Left renal pelvis (tissue), 4 donors: Measurements from ENCODE around the gene WRAP73. TPM values are rescaled to one million over a fixed set of nuclear protein-coding genes. Genes with fewer than 3 reads are reported as not detected.
"Not testable (repeated sequence)": the region's sequence is repeated elsewhere in the genome, so short reads cannot be mapped to it uniquely, and the experiment has no call there.

ENCODE experiments used
- DNase-seq, 4 donors: peaks; one replicate each; pipeline ENCODE4 v3.0.0-alpha.2; 2013; ENCODE audit warnings: low read depth in 4 of 4, low spot score in 3 of 4
- polyA plus RNA-seq, 4 donors: library from polyadenylated mRNA; unstranded; fragments of 120-200 nt; gene quantifications; one replicate each; pipeline ENCODE4 v1.2.1, GENCODE V29; 2013; ENCODE audit not compliant: insufficient read length in 4 of 4

The WRAP73 gene
- polyA plus RNA-seq, 4 donors = 13.2 to 23.2 (median 18.1) TPM

DNA sequence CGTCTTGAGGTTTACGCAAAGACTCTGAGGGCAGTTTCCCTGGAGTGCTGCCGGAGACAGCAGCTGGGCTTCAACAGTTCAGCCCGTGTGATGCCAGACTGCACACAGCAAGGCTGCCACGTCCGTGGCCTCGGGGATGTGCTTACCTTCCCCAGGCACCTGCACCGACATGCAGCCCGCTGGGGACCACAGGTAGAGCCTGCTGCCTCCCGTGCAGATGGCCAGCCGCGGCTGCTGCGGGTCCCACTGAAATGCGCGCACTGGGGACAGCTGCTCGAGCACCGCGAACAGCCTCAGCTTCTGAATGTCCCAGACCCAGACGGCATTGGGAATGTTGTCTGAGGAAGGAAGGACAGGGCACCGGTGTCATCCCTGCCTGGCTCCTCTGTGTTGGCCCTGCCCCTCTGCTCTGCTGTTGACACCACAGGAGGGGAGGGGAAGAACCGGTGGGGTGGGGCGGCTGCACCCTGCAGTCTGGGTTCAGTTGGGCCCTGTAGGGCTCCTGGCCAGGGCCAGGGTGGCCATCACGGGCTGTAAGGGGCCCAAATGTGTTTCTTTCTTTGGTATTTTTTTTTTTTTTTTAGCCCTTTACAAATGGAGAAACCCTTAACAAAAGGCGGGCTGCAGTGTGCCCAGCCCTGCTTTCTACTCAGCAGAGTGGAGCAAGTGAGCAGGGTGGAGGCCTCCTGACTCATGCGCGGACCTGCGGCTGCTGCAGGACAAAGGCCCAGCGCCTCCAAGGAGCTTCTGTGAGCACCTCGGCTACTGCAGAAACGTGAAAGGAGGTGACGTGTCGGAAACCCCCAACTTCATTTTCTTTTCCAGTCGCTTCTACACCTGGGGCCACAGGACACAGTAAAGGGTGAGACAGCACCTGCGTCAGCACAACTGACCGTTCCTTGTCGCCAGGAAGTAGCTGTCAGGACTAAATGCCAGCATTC, 18.3 kb downstream of the WRAP73 start:
- no peak for DNase-seq

DNA sequence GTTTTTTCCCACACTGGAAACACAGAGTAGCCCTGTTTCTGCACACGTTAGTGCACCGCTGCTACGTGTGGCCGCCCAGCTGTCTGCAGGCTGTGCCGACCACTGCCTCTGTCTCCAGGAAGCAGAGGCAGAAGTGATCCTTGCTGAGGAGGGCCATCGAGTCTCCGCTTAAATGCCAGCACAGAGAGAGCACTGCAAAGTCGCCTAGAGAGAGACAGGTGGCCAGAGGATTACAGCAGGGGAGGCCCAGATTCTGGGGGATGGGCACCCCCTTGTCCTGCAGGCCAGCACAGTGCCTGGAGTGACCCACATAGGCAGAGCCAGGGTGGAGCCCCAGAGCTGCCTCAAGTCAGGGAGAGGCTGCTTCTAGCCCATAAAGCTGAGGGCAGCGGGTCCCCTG, 19.0 kb downstream of the WRAP73 start:
- no peak for DNase-seq

DNA sequence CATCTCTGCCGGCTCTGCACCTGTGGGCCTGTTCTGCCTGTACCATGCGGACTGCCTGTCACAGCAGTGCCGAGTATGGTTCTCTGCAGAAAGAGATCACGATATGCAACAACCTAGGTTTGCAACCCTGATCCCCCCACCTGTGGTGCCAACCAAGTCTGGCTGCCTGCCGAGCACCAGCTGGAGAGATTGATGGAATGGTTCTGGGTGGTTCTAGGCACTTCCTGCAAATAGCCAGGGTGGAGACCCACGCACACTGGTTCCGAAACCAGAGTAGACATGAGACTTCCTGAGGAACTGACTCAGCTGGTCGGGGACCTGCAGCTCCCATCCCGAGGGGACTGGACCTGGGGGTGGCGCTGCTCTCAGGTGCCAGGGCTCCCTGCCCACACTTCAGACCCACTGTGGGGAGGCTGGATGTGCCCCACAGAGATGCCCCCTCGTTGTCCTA, 19.7 kb downstream of the WRAP73 start:
- DNase-seq = no peak

DNA sequence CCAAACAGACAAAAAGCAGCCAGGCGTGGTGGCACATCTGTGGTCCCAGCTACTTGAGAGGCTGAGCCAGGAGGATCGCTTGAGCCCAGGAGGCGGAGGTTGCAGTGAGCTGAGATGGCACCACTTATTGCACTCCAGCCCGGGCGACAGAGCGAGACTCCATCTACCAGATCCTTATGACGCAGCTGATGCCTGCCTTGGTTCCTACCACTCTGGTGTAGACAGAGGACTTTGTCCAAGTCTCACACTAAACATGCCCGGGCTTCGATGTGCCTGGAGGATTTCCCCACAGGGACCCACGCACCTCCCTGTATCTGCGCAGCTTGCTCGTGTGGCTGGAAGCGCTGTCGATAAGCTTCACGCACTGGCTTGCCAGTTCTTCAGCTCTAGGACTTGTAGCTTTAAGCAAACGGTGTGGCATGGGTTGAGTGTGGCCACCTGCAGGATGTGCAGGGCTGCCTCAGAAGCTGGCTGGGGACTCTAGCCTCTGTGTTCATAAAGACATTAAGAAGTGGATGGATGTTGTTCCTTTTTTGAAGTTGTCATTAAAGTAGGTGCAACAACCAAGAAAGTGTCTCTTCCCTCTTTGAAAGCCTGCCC, 20.2 kb downstream of the WRAP73 start:
- DNase-seq = no peak

DNA sequence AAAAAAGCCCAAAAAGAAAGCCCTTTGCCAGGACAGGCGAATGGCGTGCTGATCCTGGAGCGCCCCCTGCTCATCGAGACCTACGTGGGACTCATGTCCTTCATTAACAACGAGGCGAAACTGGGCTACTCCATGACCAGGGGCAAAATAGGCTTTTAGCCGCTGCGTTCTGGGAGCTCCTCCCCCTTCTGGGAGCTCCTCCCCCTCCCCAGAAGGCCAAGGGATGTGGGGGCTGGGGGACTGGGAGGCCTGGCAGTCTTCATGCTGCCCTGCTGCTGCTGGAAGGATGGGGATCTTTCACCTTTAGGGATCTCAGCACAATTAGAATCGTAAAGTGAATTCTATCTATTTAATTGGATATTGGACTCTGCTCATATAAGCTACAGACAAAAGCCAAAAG, 21.5 kb downstream of the WRAP73 start:
- DNase-seq = no peak

DNA sequence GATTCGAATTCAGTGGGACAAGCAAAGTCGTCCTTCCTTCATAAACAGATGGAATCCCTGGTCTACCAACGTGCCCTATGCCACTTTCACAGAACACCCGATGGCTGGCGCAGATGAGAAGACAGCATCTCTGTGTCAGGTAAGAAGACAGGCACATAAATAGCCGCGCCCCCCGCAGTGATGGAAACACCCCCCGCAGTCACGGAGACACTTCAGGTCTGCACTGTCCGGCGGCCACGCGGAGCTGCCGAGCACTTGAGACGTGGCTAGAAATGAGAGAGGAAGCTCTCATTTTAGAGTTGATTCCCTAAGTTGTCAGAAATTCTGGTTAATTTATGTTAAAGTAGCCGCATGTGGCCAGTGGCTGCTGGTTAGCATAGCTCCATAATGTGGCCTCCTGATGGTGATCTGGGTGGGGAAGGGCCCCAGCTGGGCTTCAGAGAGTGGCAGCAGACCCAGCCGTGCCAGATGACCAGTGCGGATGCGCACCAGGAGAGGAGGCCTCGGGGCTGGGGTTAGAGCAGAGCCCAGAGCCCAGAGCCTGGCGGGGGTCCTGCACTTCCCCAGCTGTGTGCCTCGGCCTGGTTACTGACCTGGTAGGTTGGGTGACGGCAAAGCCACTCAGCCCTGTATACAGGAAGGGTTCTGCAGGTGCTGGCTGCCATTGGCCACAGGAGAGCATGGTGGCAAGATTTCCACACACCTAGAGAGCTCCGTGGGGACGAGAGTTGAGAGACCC, 22.2 kb downstream of the WRAP73 start:
- no peak for DNase-seq

DNA sequence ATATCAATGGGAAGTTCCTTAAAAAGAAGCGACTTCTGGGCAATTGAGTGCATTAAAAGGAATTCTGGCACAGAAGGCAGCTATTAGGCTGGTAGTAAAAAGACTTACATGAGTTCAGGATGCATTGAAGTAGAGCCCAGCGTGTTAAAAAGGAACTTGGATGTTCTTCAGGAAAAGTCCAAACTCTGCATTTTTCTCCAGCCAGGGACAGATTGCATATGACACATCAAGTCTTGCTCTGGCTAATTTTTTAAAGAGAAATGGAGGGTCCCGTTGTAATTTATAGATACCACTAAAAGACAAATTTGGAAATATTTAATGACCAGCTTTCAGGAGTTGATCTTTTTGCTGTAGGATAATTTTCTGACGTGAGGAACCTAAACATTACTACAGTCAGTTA, 23.9 kb downstream of the WRAP73 start:
- no peak for DNase-seq

DNA sequence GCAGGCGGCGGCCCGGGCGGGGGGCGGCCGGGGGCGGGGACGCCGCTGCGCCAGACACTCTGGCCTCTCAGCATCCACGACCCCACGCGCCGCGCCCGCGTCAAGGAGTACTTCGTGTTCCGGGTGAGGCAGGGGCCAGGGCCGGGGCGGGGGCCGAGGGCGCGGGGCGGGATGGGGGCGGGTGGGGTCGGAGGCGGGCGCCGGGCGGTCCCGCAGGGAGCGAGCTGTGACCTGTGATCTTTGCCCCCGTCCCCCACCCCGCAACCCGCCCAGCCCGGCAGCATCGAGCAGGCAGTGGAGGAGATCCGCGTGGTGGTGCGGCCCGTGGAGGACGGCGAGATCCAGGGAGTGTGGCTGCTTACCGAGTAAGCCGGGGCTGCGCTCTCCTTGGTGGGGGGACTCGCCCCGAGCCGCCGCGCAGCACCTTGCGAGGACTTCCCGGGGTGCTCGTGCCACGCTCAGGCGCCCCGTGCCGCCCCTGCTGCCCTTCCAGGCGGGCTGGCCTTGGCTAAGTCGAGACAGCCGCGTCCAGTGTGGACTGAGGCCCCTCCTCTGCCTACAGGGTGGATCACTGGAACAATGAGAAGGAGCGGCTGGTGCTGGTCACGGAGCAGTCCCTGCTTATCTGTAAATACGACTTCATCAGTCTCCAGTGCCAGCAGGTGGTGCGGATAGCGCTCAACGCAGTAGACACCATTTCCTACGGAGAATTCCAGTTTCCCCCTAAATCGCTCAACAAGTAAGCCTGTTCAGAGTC, 24.6 kb downstream of the WRAP73 start:
- no peak for DNase-seq

DNA sequence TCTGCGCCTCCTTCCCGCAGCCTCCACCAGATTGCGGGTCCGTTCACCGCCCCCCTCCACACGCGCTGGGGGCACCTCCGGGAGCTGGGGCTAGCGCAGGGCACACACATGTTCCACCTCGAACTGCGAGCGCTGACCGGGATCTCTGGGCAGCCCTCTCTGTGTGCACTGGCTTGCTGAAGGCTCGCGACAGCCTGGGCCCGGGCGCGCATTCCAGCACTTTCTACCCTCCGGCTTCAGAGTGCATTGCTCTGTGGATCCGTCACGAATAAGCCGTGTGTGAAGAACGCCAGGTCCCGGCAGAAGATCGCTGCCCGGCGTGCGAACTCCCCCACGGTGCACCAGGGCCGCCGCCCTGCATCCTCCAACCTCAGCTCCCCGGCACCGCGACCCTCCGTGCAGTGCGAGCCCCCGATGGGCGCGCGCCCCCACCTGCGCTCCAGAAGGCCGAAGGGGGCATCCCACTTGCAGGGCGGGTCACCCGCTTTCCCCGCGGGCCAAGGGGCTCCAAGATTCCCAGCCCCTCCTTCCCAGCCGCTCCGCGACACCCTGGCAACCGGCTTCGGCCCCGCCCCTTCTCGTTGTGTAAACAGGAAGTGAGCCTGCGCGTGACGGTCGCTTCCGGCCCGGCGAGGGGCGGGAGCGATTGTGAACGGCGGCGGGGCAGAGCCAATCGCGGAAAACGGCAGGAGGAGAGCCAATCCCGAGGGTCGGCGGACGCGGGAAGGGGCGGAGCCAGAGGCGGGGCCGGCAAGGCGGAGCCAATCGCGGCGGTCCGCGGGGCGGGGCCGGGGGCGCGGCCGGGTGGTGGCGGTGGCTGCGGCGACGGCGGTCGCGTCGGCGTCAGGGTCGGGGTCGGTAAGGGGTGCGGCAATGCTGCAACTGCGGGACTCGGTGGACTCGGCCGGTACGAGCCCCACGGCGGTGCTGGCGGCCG, 25.4 kb downstream of the WRAP73 start, which contains the start of gene TPRG1L:
TPRG1L (plus strand) TSS at position 816 of the 937 bp plus-strand sequence; CDS start at position 874, 58 bp downstream.
- DNase-seq = peak; percentile 88 to 94 (median 92)

DNA sequence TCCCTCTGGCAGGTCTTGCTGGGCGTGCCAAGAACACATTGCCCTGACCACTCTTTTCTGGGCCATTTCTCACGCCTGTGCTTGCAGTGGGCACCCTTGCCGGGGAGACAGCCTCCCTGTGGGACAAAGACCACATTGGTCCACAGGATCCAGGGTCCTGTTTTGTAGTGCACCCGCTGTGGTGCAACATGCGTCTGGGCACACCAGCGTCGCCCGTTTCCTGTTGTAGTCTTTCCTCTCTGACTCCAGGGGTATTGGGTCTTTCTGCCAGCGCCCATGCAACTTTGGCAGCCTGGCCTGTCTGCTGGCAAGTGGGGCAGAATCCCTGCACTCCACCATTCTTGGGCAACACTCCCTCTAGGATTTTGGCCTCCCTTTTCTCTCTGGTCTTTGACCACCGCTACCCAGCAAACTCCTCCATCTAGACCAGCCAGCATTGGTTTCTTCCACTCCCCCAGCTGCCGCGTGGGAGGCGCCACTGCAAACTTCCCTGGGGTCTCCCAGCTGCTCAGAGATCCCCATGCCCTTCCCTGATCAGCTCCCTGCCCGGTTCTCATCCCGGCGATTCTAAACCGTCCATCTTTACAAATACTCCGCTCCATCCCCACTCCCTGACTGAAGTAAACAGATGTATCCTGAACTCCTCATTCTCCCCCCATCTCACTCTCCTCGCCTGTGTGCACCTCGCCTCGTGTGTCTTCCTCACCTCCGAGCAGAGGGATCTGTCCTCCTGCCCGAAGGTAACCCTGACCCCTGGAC, 26.3 kb downstream of the WRAP73 start:
- no peak for DNase-seq

DNA sequence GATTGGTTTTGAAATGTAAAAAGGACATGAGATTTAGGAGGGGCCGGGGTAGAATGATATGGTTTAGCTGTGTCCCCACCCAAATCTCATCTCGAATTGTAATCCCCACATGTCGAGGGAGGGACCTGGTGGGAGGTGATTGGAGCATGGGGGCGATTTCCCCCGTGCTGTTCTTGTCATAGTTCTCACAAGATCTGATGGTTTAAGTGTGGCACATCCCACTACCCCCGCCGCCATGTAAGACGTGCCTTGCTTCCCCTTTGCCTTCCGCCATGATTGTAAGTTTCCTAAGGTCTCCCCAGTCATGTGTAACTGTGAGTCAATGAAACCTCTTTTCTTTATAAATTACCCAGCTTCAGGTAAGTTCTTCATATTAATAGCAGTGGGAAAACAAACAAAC, 27.8 kb downstream of the WRAP73 start:
- not testable (repeated sequence) for DNase-seq

DNA sequence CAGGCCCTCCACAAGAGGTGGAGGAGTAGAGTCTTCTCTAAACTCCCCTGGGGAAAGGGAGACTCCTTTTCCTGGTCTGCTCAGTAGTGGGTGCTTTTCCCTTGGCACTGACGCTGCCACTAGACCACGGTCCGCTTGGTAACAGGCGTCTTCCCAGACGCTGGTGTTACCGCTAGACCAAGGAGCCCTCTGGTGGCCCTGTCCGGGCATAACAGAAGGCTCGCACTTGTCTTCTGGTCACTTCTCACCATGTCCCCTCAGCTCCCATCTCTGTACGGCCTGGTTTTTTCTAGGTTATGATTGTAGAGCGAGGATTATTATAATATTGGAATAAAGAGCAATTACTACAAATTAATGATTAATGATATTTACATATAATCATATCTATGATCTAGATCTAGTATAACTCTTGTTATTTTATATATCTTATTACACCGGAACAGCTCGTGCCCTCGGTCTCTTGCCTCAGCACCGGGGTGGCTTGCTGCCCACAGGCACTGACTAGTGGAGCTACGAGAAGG, 28.7 kb downstream of the WRAP73 start:
- not testable (repeated sequence) for DNase-seq

DNA sequence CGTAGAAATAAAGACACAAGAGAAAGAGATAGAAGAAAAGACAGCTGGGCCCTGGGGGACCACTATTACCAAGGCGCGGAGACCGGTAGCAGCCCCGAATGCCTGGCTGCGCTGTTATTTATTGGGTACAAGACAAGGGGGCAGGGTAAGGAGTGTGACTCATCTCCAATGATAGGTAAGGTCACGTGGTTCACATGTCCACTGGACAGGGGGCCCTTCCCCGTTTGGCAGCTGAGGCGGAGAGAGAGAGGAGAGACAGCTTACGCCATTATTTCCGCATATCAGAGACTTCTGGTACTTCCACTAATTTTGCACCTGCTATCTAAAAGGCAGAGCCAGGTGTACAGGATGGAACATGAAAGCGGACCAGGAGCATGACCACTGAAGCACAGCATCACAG, 29.2 kb downstream of the WRAP73 start:
- DNase-seq = no peak

DNA sequence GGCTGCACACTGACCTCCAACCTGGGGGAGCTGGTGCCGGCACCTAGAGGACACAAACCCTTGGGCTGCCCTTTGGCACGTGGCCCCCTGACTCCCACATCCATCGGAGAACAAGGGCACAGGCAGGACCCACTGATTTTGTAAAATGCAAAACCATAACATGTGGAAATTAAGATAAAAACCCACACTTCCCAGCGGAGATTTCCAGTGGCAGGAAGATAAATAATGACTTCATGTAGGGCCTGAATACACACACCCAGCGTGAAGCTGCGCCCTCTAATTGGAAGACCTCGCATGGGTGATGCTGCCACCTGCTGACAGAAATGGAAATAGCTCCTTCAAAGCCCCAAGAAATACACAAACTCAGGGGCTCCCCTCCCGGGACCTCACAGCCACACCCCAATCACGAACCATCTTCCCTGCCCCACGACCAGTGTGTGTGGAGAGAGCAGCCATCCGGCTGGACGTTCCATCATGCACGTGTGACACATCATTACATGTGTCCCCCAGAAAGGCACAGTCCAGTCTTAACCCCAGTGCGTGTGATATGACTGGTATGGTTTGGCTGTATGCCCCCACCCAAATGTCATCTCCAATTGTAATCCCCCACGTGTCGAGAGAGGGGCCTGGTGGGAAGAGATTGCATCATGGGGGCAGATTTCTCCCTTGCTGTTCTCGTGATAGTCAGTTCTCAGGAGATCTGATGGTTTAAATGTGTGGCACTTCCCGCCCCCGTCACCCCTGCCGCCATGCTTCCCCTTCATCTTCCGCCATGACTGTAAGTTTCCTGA, 30.8 kb downstream of the WRAP73 start:
- peak in 1 of 4 donors; percentile 60 for DNase-seq

DNA sequence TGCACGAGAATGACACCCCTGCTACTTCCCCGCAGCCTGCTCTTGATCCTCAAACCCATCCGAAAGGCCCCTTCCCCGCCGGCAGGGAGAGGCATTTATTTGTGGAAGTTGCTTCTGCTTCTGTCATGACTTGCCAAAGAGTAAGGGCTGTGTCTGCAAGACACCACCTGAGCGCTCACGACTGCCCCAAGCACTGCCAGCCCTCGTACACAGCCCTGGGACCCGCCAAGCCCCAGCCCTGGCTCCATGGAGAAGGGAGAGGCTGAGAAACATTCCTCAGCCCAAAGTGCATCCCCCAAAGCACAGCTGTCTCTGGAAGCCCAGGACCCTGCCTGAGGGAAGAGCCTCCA, 31.4 kb downstream of the WRAP73 start:
- no peak for DNase-seq

DNA sequence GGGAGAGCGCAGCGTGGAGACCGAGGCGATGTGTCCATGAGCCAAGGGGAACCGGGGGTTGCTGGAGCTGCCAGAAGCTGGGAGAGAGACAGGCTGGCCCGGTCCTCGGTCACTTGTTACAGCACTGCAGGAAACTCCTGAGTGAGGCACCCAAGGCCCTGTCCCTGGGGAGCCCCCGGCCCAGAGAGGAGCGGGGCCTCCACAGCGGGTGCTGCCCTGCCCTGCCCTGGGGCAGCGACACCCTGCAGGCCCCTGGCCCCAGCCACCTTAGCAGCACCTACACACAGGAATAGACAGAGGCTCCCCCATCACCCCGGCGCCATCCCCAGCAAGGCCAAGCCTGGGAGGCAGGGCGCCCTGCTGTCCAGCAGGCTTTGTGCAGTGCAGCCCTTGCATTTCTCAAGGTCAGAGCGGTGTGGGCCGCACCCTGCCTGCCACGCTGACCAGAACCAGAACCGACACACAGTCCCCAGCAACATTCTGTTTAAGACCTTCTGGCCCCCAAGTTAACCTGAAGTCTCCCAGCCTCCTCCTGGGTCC, 32.0 kb downstream of the WRAP73 start:
- no peak for DNase-seq

DNA sequence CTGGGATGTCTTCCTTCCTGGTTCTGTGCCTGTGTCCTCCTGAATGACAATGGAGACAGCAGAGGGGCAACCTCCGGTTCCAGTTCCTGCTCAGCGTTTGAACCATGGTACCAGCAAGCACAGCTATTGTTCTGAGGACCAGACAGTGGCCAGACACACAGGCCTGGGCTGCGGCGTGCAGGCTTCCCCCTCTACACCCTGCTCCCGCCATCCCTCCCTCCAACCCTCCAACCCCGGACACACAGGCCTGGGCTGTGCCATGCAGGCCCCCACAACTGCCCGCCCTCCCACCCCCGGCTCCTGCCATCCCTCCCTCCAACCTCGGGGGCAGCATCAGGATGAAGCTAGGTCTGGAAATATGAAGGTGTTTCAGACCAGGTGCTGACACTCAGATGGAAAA, 33.0 kb downstream of the WRAP73 start:
- no peak for DNase-seq
